GM23338 (cell line): ENCODE measurements around the gene CBLN3. TPM values are rescaled to one million over a fixed set of nuclear protein-coding genes. Genes with fewer than 3 reads are reported as not detected.

ENCODE experiments used
- ATAC-seq: fragments of 200-7000 bp; cut with Tn5 transposase; 3 replicates; pipeline ENCODE4 v1.9.1; 2020
- DNase-seq: peaks from one replicate; pipeline ENCODE4 v3.0.0-alpha.2; 2015; ENCODE audit warnings: low spot score
- H2AFZ ChIP-seq: fragments of 200-600 bp; sonication (generic); 2 replicates; pipeline ENCODE4 v1.8.0; 2016; ENCODE audit warnings: antibody characterized with exemption, mild to moderate bottlenecking, moderate library complexity
- H3F3A ChIP-seq: fragments of 200-600 bp; sonication (generic); replicated peaks from 2 replicates; pipeline ENCODE4 v1.8.0; 2017; ENCODE audit warnings: antibody characterized with exemption, mixed run types, low read depth
- H3K27ac ChIP-seq: fragments of 200-600 bp; sonication (generic); 2 replicates; pipeline ENCODE4 v1.6.1; 2016; ENCODE audit warnings: low read depth
- H3K27me3 ChIP-seq: fragments of 200-600 bp; sonication (generic); 2 replicates; pipeline ENCODE4 v1.8.0; 2016; ENCODE audit warnings: mild to moderate bottlenecking, mixed run types, moderate library complexity; ENCODE audit not compliant: insufficient read depth
- H3K36me3 ChIP-seq: fragments of 200-600 bp; sonication (generic); 2 replicates; pipeline ENCODE4 v1.8.0; 2016; ENCODE audit warnings: mild to moderate bottlenecking; ENCODE audit not compliant: insufficient read depth
- H3K4me1 ChIP-seq: fragments of 200-600 bp; sonication (generic); 2 replicates; pipeline ENCODE4 v1.8.0; 2016; ENCODE audit warnings: mild to moderate bottlenecking, moderate library complexity; ENCODE audit not compliant: insufficient read depth
- H3K4me2 ChIP-seq: fragments of 200-600 bp; sonication (generic); 2 replicates; pipeline ENCODE4 v1.7.1; 2017; ENCODE audit warnings: mixed run types
- H3K4me3 ChIP-seq: fragments of 200-600 bp; sonication (generic); 2 replicates; pipeline ENCODE4 v1.6.1; 2016; ENCODE audit warnings: mixed run types
- H3K79me2 ChIP-seq: fragments of 200-600 bp; sonication (generic); replicated peaks from 2 replicates; pipeline ENCODE4 v1.8.0; 2017; ENCODE audit warnings: mild to moderate bottlenecking; ENCODE audit not compliant: insufficient read depth
- H3K9me2 ChIP-seq: fragments of 200-600 bp; sonication (generic); 2 replicates; pipeline ENCODE4 v1.8.0; 2017; ENCODE audit not compliant: insufficient read depth
- H4K20me1 ChIP-seq: fragments of 200-600 bp; sonication (generic); replicated peaks from 2 replicates; pipeline ENCODE4 v1.8.0; 2017; ENCODE audit warnings: mild to moderate bottlenecking; ENCODE audit not compliant: insufficient read depth
- H3K27ac Mint-ChIP-seq: 2 replicates; pipeline ENCODE4 v1.8.0; 2020; ENCODE audit warnings: inconsistent platforms, mild to moderate bottlenecking, moderate library complexity, mixed read lengths
- H3K27me3 Mint-ChIP-seq: 3 replicates; pipeline ENCODE4 v1.8.0; 2022; ENCODE audit warnings: low read depth, mild to moderate bottlenecking, moderate library complexity, mixed read lengths, inconsistent platforms; ENCODE audit not compliant: insufficient read depth, poor library complexity
- H3K36me3 Mint-ChIP-seq: 3 replicates; pipeline ENCODE4 v1.8.0; 2021; ENCODE audit warnings: low read depth, mild to moderate bottlenecking, inconsistent platforms, moderate library complexity, mixed read lengths
- H3K4me1 Mint-ChIP-seq: 3 replicates; pipeline ENCODE4 v1.8.0; 2020; ENCODE audit warnings: mild to moderate bottlenecking, inconsistent platforms, mixed read lengths
- H3K4me3 Mint-ChIP-seq: 3 replicates; pipeline ENCODE4 v1.8.0; 2021; ENCODE audit warnings: moderate library complexity, mild to moderate bottlenecking, inconsistent platforms, mixed read lengths
- H3K9me3 Mint-ChIP-seq: 3 replicates; pipeline ENCODE4 v1.8.0; 2020; ENCODE audit warnings: moderate library complexity, mild to moderate bottlenecking, inconsistent platforms, mixed read lengths
- CREB1 ChIP-seq: fragments of 250-450 bp; sonication (Bioruptor Pico); IDR thresholded peaks from 2 replicates; pipeline ENCODE4 v1.5.0; 2020; ENCODE audit warnings: low read depth, mild to moderate bottlenecking, moderate library complexity
- CTCF ChIP-seq, 2 experiments: fragments of 200-600 bp in 1 of 2; sonication (generic) in 1 of 2; conservative IDR thresholded peaks; 2 replicates each; pipeline versions ENCODE4 v1.5.1 to v1.6.1; 2016 to 2017; ENCODE audit warnings: antibody characterized with exemption in 2 of 2, low read depth in 2 of 2, mild to moderate bottlenecking in 2 of 2, moderate library complexity in 1 of 2
- ETS1 ChIP-seq: IDR thresholded peaks from 2 replicates; pipeline ENCODE4 v1.6.1; 2016; ENCODE audit warnings: antibody characterized with exemption
- EZH2 ChIP-seq: fragments of 200-600 bp; sonication (generic); IDR thresholded peaks from one replicate; pipeline ENCODE4 v1.8.0; 2017; ENCODE audit warnings: antibody characterized with exemption, mild to moderate bottlenecking, low read depth; ENCODE audit not compliant: unreplicated experiment
- EZH2phosphoT487 ChIP-seq: fragments of 200-600 bp; sonication (generic); IDR thresholded peaks from one replicate; pipeline ENCODE4 v1.8.1; 2018; ENCODE audit warnings: antibody characterized with exemption; ENCODE audit not compliant: unreplicated experiment
- JUNB ChIP-seq: IDR thresholded peaks from one replicate; pipeline ENCODE4 v1.6.1; 2016; ENCODE audit warnings: antibody characterized with exemption; ENCODE audit not compliant: unreplicated experiment
- NANOG ChIP-seq: IDR thresholded peaks from 2 replicates; pipeline ENCODE4 v1.6.1; 2016; ENCODE audit warnings: antibody characterized with exemption, borderline replicate concordance
- POLR2AphosphoS5 ChIP-seq: IDR thresholded peaks from 2 replicates; pipeline ENCODE4 v1.6.1; 2016; ENCODE audit warnings: antibody characterized with exemption, low read depth
- REST ChIP-seq: IDR thresholded peaks from one replicate; pipeline ENCODE4 v1.6.1; 2018; ENCODE audit warnings: antibody characterized with exemption; ENCODE audit not compliant: unreplicated experiment
- STAT1 ChIP-seq: IDR thresholded peaks from one replicate; pipeline ENCODE4 v1.6.1; 2016; ENCODE audit warnings: antibody characterized with exemption; ENCODE audit not compliant: unreplicated experiment
- ZNF114 ChIP-seq: fragments of 250-450 bp; sonication (Bioruptor Pico); IDR thresholded peaks from 2 replicates; pipeline ENCODE4 v1.5.0; 2020; ENCODE audit warnings: mild to moderate bottlenecking, moderate library complexity
- ZNF331 ChIP-seq: fragments of 250-450 bp; sonication (Bioruptor Pico); IDR thresholded peaks from 2 replicates; pipeline ENCODE4 v1.5.0; 2020; ENCODE audit warnings: low read depth, mild to moderate bottlenecking, moderate library complexity
- ZNF462 ChIP-seq: fragments of 250-450 bp; sonication (Bioruptor Pico); IDR thresholded peaks from 2 replicates; pipeline ENCODE4 v1.5.0; 2020; ENCODE audit warnings: mild to moderate bottlenecking, moderate library complexity
- polyA plus RNA-seq: library from polyadenylated mRNA; unstranded; fragments of >200 nt; fragmentation: Nextera tagmentation; extraction: Ambion mirVana; gene quantifications from 2 replicates; pipeline ENCODE4 v1.2.1, GENCODE V29; 2016
- total RNA-seq: library from RNA; depleted of rRNA; stranded (reverse); fragments of >200 nt; shearing (Covaris generic); gene quantifications from 2 replicates; pipeline ENCODE4 v1.2.3, GENCODE V29; 2014

CBLN3 gene
- total and polyA plus RNA-seq, 2 experiments from 2014 or later = 0.07 to 0.19 TPM

GRCh38 chr14:24414732-24415420 lies 14.6 kb downstream of the CBLN3 start:
- no peak overlapping the region for H2AFZ ChIP-seq

More at GRCh38 chr14:24414732-24415420, 14.6 kb downstream of the CBLN3 start:
- ATAC-seq = no peak
- no peak for DNase-seq
- Mint-ChIP-seq H3K27me3 (peaks cover 11% of the 10 kb centered on the region), H3K9me3 (peaks cover 2% of the 10 kb centered on the region; the same call in 1 of the 3 replicates), H3K27ac (no peak overlapping the region), H3K4me1 (peaks cover 2% of the 10 kb centered on the region; the same call in 1 of the 3 replicates), H3K36me3 (peaks cover 5% of the 10 kb centered on the region; the same call in 1 of the 3 replicates), H3K4me3 (no peak overlapping the region)
- Histone ChIP-seq H3F3A (no peaks in the 10 kb centered on the region), H3K27me3 (0 out of 2 replicates have a peak, but pooled peaks cover under 1% of the 10 kb centered on the region), H3K36me3 (no peaks in the 10 kb centered on the region), H3K9me2 (no peaks in the 10 kb centered on the region), H3K4me2 (no peak overlapping the region), H3K4me3 (no peak overlapping the region), H3K27ac (no peak overlapping the region), H3K79me2 (no peaks in the 10 kb centered on the region), H3K4me1 (no peaks in the 10 kb centered on the region), H4K20me1 (no peaks in the 10 kb centered on the region)
- TF ChIP-seq ZNF462 (CRISPR knock-in tag) (no peak), REST (no peak), EZH2phosphoT487 (no peak), STAT1 (no peak), EZH2 (no peak), POLR2AphosphoS5 (no peak), ZNF331 (CRISPR knock-in tag) (no peak), CREB1 (CRISPR knock-in tag) (no peak), JUNB (no peak), ZNF114 (CRISPR knock-in tag) (no peak), NANOG (no peak), ETS1 (no peak), CTCF (conservative IDR thresholded peaks at IDR 0.05; ENCODE audit: low read depth in 2 of 2) (no peak)
